Astrocyte of the cerebellum (primary cell): ENCODE results near the gene CD99L2.

Experiments used
- DNase-seq: peaks from one replicate; pipeline ENCODE4 v3.0.0-alpha.2; 2011; ENCODE audit warnings: low read depth
- H3K4me3 ChIP-seq: 2 replicates; pipeline ENCODE4 v1.5.1; 2011; ENCODE audit warnings: mild to moderate bottlenecking, low read depth, low read length, moderate library complexity
- in situ Hi-C: cut with HindIII; loops from 2 replicates; pipeline ENCODE4 v1.10.0; 2017; ENCODE audit warnings: low sequenced_read_pairs
- TF ChIP-seq, protein P1 (sequence below): IDR thresholded peaks from 2 replicates; pipeline ENCODE4 v1.5.1; 2012; ENCODE audit warnings: low read length, low read depth, moderate library complexity, mild to moderate bottlenecking; ENCODE audit errors: missing control alignments

CD99L2 gene

DNA sequence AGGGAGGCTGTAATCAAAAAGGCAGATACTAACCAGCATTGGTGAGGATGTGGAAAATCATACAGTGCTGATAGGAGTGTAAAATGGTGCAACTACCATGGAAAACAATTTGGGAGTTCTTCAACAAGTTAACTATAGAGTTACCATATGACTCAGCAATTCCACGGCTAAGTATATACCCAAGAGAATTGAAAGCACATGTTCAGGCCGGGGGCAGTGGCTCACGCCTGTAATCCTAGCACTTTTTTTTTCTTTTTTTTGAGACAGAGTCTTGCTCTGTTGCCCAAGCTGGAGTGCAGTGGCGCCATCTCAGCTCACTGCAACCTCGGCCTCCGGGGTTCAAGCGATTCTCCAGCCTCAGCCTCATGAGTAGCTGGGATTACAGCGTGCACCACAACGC, 15.0 kb upstream of the CD99L2 start:
- TF ChIP-seq, protein P1, sequence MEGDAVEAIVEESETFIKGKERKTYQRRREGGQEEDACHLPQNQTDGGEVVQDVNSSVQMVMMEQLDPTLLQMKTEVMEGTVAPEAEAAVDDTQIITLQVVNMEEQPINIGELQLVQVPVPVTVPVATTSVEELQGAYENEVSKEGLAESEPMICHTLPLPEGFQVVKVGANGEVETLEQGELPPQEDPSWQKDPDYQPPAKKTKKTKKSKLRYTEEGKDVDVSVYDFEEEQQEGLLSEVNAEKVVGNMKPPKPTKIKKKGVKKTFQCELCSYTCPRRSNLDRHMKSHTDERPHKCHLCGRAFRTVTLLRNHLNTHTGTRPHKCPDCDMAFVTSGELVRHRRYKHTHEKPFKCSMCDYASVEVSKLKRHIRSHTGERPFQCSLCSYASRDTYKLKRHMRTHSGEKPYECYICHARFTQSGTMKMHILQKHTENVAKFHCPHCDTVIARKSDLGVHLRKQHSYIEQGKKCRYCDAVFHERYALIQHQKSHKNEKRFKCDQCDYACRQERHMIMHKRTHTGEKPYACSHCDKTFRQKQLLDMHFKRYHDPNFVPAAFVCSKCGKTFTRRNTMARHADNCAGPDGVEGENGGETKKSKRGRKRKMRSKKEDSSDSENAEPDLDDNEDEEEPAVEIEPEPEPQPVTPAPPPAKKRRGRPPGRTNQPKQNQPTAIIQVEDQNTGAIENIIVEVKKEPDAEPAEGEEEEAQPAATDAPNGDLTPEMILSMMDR = no peak
- H3K4me3 ChIP-seq = no peak overlapping the region
- DNase-seq = no peak
- in situ Hi-C loops = no loop called here

DNA sequence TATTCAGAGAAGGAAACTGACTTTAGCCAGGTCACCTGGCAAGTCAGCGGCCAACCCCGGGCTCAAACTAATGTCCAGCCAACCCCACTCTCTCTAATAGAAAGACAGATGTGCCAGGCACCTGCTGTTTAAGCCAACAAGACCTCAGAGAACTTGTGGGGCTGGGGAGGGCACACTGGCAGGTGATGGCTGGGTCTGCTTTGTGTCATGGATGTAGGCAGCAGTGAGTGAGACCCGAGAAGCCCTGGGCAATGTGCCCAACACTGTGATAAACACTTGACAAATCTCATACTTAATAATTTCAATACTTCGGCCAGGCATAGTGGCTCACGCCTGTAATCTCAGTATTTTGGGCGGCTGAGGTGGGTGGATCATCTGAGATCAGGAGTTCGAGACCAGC, 9.0 kb upstream of the CD99L2 start:
- TF ChIP-seq, protein P1 = no peak
- no peak overlapping the region for H3K4me3 ChIP-seq
- in situ Hi-C loops = no loop called here

DNA sequence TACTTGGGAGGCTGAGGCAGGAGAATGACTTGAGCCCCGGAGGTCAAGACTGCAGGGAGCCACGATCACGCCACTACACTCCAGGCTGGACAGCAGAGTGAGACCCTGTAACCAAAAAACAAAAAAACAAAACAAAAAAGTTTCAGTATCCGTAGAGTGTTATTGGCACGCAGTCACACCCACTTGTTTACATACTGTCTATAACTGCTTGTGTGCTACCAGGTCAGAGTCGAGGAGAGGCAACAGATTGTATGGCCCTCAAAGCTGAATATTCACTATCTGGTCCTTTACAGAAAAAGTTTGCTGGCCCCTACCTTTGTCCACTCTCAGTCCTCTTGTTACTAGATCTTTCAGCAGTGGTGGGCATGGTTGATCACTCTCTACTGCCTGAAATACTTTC, 8.2 kb upstream of the CD99L2 start:
- in situ Hi-C loops = no loop called here
- H3K4me3 ChIP-seq = no peak overlapping the region
- no peak for DNase-seq
- TF ChIP-seq, protein P1 = no peak

More for the DNA sequence above, 9.0 kb upstream of the CD99L2 start:
- no peak for DNase-seq

DNA sequence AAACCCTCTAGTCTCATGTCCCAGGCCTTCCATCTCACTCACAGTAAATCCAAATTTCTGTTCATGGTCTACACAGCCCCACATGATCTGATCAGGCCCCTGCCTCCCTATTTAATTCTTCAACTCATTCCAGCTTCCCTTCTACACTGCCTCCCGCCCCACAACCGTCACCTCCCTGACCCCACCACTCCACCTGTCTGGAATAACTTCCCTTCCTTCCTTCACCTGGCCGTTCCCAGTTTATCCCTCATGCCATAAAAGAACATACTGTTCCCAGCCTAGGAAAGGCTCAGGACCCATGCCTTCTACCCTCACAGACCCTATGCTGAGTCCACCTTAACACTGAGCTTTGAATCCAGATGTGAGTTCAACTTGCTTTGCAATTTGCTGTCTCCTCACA, 6.8 kb upstream of the CD99L2 start:
- no peak for DNase-seq
- no peak overlapping the region for H3K4me3 ChIP-seq
- in situ Hi-C loops = no loop called here
- TF ChIP-seq, protein P1 = no peak

DNA sequence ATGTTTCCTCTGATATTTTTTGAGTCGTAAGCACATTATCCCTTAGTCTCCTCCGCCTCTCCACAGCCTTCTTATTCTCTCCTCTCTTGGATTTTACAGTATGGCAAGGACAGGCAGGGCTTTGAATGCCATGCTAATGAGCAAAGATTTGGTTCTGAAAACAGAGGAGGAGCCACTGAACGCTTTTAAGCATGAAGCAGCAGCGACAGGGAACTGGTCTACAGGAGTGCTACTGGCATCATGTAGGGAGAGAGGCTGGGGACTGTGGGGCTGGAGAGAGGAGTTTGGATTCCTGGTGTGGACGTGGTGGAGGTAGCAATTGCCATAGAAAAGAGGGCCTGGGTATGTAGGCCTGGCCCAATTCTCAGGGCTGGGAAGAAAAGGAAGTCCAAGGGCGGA, 4.6 kb upstream of the CD99L2 start:
- DNase-seq = no peak
- H3K4me3 ChIP-seq = no peak overlapping the region
- TF ChIP-seq, protein P1 = no peak
- in situ Hi-C loops = no loop called here

DNA sequence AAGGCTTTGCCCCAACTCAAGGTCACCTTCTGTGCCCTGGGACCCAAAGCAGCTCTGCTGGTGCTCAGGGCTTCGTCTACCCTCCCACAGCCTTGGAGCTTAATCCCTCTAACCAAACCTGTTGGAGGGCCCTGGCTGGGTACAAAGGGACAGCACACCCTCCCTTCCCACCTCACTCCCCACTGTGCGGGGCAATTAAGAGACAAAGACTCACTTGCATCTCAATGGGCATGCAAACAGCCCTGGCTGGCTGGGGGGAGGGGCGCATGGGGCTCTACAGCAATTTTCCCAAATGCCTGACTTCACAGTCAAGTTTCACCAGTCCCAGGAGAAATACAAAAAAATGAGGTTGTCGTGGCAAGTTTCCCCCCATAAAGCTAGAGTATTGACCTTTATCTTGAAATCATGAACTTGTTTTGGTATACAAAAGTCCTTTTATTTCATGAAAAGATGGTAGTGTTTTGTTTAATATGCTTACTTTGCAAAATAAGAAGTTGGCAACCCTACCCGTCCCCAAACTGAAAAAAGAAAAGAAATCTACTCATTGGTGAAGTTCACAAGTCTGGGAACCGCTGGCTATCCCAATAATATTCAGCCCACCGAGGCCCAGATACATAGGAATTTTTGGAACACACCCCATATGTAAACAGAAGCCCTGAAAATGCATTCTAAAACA, 4.1 kb upstream of the CD99L2 start:
- TF ChIP-seq, protein P1 = no peak
- no peak overlapping the region for H3K4me3 ChIP-seq
- in situ Hi-C loops = no loop called here
- no peak for DNase-seq
